ENCODE data around the gene ANKRD65. TPM values are rescaled to one million over a fixed set of nuclear protein-coding genes. Genes with fewer than 3 reads are reported as not detected.

ANKRD65 gene
- total RNA-seq, 1 experiment from 2014 or later = 0.18 TPM

GRCh38 chr1:1419813-1420653 lies 1.0 kb downstream of the ANKRD65 start:
- ATAC-seq (peak; percentile 66), DNase-seq (no peak)
- Histone ChIP-seq H3K36me3 (ENCODE audit: low read depth, low read length) (no peaks in the 10 kb centered on the region), H3K27me3 (ENCODE audit: low read length) (no peaks in the 10 kb centered on the region), H4K20me1 (ENCODE audit: low read length) (no peaks in the 10 kb centered on the region), H3K4me3 (ENCODE audit: low read length) (no peak overlapping the region), H3K4me1 (ENCODE audit: insufficient read depth, low read length) (peaks cover 15% of the 10 kb centered on the region), H3F3A (ENCODE audit: low read length, unreplicated experiment) (no peaks in the 10 kb centered on the region), H3K27ac (ENCODE audit: low read length) (no peak overlapping the region), H3K9me2 (replicated peaks; ENCODE audit: low read length) (no peaks in the 10 kb centered on the region), H3K4me2 (ENCODE audit: low read length) (no peak overlapping the region), H2AFZ (ENCODE audit: low read length) (peak overlapping the region; percentile 49; the same call in 1 of the 2 replicates), H3K79me2 (ENCODE audit: low read length) (no peaks in the 10 kb centered on the region), H3K9ac (ENCODE audit: low read length) (no peak overlapping the region), H3K9me3 (ENCODE audit: low read length) (no peaks in the 10 kb centered on the region)
- intact Hi-C loops (cut with micrococcal nuclease) = no loop called here
- no peak for TF ChIP-seq EZH2 (IDR thresholded peaks at IDR 0.05; ENCODE audit: low read length, unreplicated experiment)
- no peak for TF ChIP-seq EZH2phosphoT487 (IDR thresholded peaks at IDR 0.05; ENCODE audit: borderline replicate concordance, low read length)
- TF ChIP-seq, protein P1, sequence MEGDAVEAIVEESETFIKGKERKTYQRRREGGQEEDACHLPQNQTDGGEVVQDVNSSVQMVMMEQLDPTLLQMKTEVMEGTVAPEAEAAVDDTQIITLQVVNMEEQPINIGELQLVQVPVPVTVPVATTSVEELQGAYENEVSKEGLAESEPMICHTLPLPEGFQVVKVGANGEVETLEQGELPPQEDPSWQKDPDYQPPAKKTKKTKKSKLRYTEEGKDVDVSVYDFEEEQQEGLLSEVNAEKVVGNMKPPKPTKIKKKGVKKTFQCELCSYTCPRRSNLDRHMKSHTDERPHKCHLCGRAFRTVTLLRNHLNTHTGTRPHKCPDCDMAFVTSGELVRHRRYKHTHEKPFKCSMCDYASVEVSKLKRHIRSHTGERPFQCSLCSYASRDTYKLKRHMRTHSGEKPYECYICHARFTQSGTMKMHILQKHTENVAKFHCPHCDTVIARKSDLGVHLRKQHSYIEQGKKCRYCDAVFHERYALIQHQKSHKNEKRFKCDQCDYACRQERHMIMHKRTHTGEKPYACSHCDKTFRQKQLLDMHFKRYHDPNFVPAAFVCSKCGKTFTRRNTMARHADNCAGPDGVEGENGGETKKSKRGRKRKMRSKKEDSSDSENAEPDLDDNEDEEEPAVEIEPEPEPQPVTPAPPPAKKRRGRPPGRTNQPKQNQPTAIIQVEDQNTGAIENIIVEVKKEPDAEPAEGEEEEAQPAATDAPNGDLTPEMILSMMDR (conservative IDR thresholded peaks at IDR 0.05; ENCODE audit: low read depth, low read length) = no peak
- BruUV-seq (replicated peaks) = no TSS peak
- ChIA-PET POLR2A (ENCODE audit: unreplicated experiment) (no interaction called here), CTCF (interaction anchor here (0.6 to 1.0 kb wide), 2 partner anchors 18 to 128 kb away, joined by 3 to 5 read pairs; no protein-coding TSS in a partner anchor)

DNA sequence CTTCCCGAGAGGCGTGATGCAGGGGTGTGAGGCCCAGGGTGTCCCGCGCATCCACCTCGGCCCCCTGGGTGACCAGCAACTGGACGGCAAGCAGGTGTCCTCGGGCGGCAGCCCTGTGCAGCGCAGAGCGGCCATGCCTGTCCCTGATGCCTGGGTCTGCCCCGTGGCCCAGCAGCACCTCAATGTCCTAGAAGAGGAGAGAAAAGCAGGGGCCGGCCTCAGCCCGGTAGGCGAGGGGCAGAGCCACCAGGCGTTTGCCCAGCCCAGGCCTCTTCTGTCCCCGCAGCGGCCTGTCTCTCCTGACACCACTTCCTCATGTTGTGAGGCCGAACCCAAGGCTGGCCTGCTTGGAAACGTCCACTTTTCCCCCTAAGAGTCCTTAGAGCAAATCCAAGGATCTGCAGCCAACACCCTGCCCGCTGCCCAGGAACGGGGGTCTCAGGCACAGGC lies 1.7 kb downstream of the ANKRD65 start:
- TF ChIP-seq EZH2phosphoT487 (IDR thresholded peaks at IDR 0.05; ENCODE audit: borderline replicate concordance, low read length) (no peak), EZH2 (IDR thresholded peaks at IDR 0.05; ENCODE audit: low read length, unreplicated experiment) (no peak)
- TF ChIP-seq, protein P1 (conservative IDR thresholded peaks at IDR 0.05; ENCODE audit: low read depth, low read length) = no peak
- Histone ChIP-seq H4K20me1 (ENCODE audit: low read length) (no peaks in the 10 kb centered on the region), H3F3A (ENCODE audit: low read length, unreplicated experiment) (no peaks in the 10 kb centered on the region), H3K36me3 (ENCODE audit: low read depth, low read length) (no peaks in the 10 kb centered on the region), H3K4me2 (ENCODE audit: low read length) (no peak overlapping the region), H3K79me2 (ENCODE audit: low read length) (no peaks in the 10 kb centered on the region), H3K27me3 (ENCODE audit: low read length) (no peaks in the 10 kb centered on the region), H3K9ac (ENCODE audit: low read length) (no peak overlapping the region), H3K27ac (ENCODE audit: low read length) (no peak overlapping the region), H3K9me2 (replicated peaks; ENCODE audit: low read length) (no peaks in the 10 kb centered on the region), H3K4me1 (ENCODE audit: insufficient read depth, low read length) (peaks cover 15% of the 10 kb centered on the region), H3K4me3 (ENCODE audit: low read length) (no peak overlapping the region), H3K9me3 (ENCODE audit: low read length) (no peaks in the 10 kb centered on the region), H2AFZ (ENCODE audit: low read length) (peak overlapping the region; percentile 49; the same call in 1 of the 2 replicates)
- no TSS peak for BruUV-seq (replicated peaks)
- ChIA-PET CTCF (interaction anchor here (0.6 to 1.0 kb wide), 2 partner anchors 17 to 129 kb away, joined by 3 to 5 read pairs; no protein-coding TSS in a partner anchor), POLR2A (ENCODE audit: unreplicated experiment) (no interaction called here)
- intact Hi-C loops (cut with micrococcal nuclease) = no loop called here
- no peak for DNase-seq
- ATAC-seq = no peak
